Natural killer cell treated with Interleukin-12 subunit alpha and Interleukin-12 subunit beta and Interleukin-15 and Interleukin-18, amount 100 ng/mL, for 72 hours (primary cell): Measurements from ENCODE around the gene POLR1B. TPM values are rescaled to one million over a fixed set of nuclear protein-coding genes. Genes with fewer than 3 reads are reported as not detected.
"Not testable (repeated sequence)": the region's sequence is repeated elsewhere in the genome, so short reads cannot be mapped to it uniquely, and the experiment has no call there.

Source experiments
- ATAC-seq, 2 donors: fragments of 150-1000 bp; cut with Tn5 transposase in 1 of 2; sonication (Bioruptor Pico), chemical (Tn5 transposase) in 1 of 2; 2 replicates each; pipeline ENCODE4 v1.10.0; 2021
- DNase-seq: peaks from one replicate; pipeline ENCODE4 v3.0.0; 2022; ENCODE audit warnings: low spot score
- H3K27ac Mint-ChIP-seq, 2 donors: 1 replicate in 1 of 2; 2 replicates in 1 of 2; pipeline ENCODE4 v1.8.0; 2022; ENCODE audit warnings: mixed read lengths in 2 of 2, mild to moderate bottlenecking in 1 of 2, moderate library complexity in 1 of 2
- H3K27me3 Mint-ChIP-seq, 2 donors: 1 replicate in 1 of 2; 2 replicates in 1 of 2; pipeline ENCODE4 v1.8.0; 2022; ENCODE audit warnings: mixed read lengths in 2 of 2
- H3K36me3 Mint-ChIP-seq: one replicate; pipeline ENCODE4 v1.8.0; 2022; ENCODE audit warnings: mixed read lengths
- H3K4me1 Mint-ChIP-seq, 2 donors: 1 replicate in 1 of 2; 2 replicates in 1 of 2; pipeline ENCODE4 v1.8.0; 2022; ENCODE audit warnings: low read depth in 2 of 2, mixed read lengths in 2 of 2, mild to moderate bottlenecking in 1 of 2
- H3K4me3 Mint-ChIP-seq: one replicate; pipeline ENCODE4 v1.8.0; 2022; ENCODE audit warnings: mixed read lengths
- H3K9me3 Mint-ChIP-seq: 2 replicates; pipeline ENCODE4 v1.8.0; 2022; ENCODE audit warnings: mixed read lengths
- total RNA-seq, 2 donors: library from RNA; stranded (reverse); gene quantifications; one replicate each; pipeline ENCODE4 v1.2.3, GENCODE V29; 2022

Gene POLR1B
- total RNA-seq, 2 donors from 2014 or later: 42.6 to 89.3 TPM

GRCh38 chr2:112600634-112601033 lies 58.4 kb downstream of the POLR1B start:
- Mint-ChIP-seq H3K27ac (no peak overlapping the region), H3K36me3 (no peaks in the 10 kb centered on the region), H3K4me3 (no peak overlapping the region), H3K9me3 (no peaks in the 10 kb centered on the region), H3K4me1 (peaks cover 4 to 7% of the 10 kb centered on the region in 2 donors), H3K27me3 (no peaks in the 10 kb centered on the region)
- DNase-seq: no peak
- ATAC-seq: no peak

DNA sequence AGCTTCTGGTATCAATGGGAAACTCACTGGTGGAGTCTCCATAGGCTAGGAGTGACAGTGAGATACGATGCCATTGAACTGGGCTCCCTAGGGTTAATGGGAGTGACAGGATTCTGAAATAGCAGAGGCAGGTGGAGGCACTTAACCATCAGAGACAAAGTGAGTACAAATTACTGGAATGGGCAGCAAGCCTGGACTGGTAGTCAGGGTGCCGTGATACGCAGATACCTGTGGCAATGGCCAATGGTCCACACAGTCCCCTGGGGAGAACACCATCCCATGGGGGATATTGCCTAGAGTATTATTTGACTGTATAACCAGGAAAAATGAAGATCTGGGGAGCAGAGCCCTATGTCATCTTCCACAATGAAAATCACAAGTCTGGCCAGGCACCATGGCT lies 59.5 kb downstream of the POLR1B start:
- no peaks in the 10 kb centered on the region for H3K27me3 Mint-ChIP-seq
- ATAC-seq: no peak
- DNase-seq: no peak
- H3K36me3 Mint-ChIP-seq: no peaks in the 10 kb centered on the region
- peaks cover 7 to 11% of the 10 kb centered on the region in 2 donors for H3K4me1 Mint-ChIP-seq
- H3K4me3 Mint-ChIP-seq: no peak overlapping the region
- no peak overlapping the region for H3K27ac Mint-ChIP-seq
- H3K9me3 Mint-ChIP-seq: no peaks in the 10 kb centered on the region

DNA sequence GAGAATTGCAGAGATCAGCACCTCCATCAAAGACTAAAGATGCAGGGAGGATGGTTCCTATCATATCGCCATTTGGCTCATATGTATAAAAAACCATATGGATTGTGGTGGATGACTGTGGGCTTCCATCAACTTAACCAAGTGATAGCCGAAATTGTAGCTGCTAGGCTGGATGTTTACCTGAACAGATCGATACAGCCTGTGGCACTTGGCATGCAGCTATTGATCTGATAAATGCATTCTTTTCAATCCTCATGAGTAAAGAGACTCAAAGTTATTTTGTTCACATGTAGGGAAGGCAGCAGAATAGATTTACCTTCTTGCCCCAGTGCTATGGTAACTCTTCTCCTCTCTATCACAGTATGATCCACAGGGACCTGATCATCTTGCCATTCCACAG lies 60.7 kb downstream of the POLR1B start:
- Mint-ChIP-seq H3K27me3 (no peaks in the 10 kb centered on the region), H3K9me3 (no peaks in the 10 kb centered on the region), H3K27ac (no peak overlapping the region), H3K4me1 (peaks cover 7 to 11% of the 10 kb centered on the region in 2 donors), H3K4me3 (no peak overlapping the region), H3K36me3 (no peaks in the 10 kb centered on the region)
- ATAC-seq (no peak), DNase-seq (no peak)

DNA sequence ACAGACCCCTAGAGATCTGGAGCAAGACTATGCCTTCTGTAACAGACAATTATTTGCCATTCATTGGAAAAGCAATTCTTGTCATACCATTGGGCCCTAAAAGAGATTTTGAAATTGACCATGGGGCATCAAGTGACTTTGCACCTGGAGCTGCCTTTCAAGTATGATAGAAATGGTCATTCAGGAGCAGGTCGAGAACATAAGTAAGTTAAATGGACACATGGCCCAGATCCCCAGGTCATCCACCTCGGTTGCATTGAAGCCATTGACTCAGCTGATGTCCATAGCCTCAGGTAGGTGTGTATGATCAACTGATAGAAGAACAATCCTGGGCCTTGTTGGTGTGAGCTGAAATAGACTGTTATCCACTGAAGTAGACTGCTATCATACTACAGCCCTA lies 61.5 kb downstream of the POLR1B start:
- Mint-ChIP-seq H3K27ac (no peak overlapping the region), H3K27me3 (no peaks in the 10 kb centered on the region), H3K4me3 (no peak overlapping the region), H3K4me1 (peaks cover 7 to 11% of the 10 kb centered on the region in 2 donors), H3K9me3 (no peaks in the 10 kb centered on the region), H3K36me3 (no peaks in the 10 kb centered on the region)
- no peak for DNase-seq
- no peak for ATAC-seq

- no peaks in the 10 kb centered on the region for H3K9me3 Mint-ChIP-seq
- H3K4me1 Mint-ChIP-seq: peaks cover 4 to 10% of the 10 kb centered on the region in 2 donors
- DNase-seq (no peak), ATAC-seq (no peak)
- H3K4me3 Mint-ChIP-seq: no peak overlapping the region
- no peaks in the 10 kb centered on the region for H3K36me3 Mint-ChIP-seq
- H3K27ac Mint-ChIP-seq: no peak overlapping the region
- H3K27me3 Mint-ChIP-seq: no peaks in the 10 kb centered on the region
Measured at GRCh38 chr2:112604952-112605351, 62.7 kb downstream of the POLR1B start.

DNA sequence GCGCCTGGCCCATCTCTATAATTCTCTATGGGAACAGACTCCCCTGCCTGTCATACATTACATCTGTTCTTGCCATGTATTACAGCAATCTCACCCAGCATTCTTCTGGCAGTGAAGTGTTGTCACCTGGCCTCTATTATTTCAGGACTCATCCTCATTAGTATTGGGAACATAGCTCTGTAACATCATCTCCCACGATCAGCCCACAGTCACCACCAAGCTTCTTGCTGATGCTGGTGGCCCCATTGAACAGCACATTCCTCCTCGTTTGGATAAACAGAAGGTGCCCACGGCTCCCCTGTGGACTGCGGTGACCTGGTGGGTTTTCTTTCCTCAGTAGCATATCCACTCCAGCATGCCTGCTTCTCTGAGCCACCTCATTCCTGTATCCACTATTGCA lies 63.7 kb downstream of the POLR1B start:
- no peaks in the 10 kb centered on the region for H3K27me3 Mint-ChIP-seq
- ATAC-seq (no peak), DNase-seq (no peak)
- no peaks in the 10 kb centered on the region for H3K36me3 Mint-ChIP-seq
- no peak overlapping the region for H3K27ac Mint-ChIP-seq
- peaks cover 0 to 7% of the 10 kb centered on the region in 2 donors for H3K4me1 Mint-ChIP-seq
- no peak overlapping the region for H3K4me3 Mint-ChIP-seq
- H3K9me3 Mint-ChIP-seq: no peaks in the 10 kb centered on the region

DNA sequence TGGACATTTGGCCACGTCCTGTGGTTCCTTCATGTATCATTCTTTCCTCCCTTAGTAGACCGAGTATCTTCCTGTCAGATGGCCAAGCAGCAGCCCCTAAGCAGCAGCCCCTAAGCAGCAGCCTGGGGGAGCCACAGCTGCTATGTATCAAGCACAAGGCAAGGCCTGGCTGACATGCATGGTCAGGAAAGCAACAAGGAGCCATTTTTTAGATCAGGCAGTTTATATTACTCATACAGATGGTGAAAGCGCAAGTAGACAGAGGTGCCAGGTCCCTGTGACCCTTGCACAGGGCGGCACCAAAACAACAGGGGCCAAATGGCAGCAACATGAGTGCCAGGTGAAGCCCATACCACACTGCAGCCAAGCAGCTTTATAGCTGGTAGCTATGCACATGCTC lies 64.3 kb downstream of the POLR1B start:
- Mint-ChIP-seq H3K4me1 (peaks cover 0 to 7% of the 10 kb centered on the region in 2 donors), H3K4me3 (no peak overlapping the region), H3K36me3 (no peaks in the 10 kb centered on the region), H3K9me3 (no peaks in the 10 kb centered on the region), H3K27ac (peak overlapping the region in 1 of 2 donors; percentile 9), H3K27me3 (no peaks in the 10 kb centered on the region)
- DNase-seq (no peak), ATAC-seq (no peak)

GRCh38 chr2:112607680-112608438 lies 65.6 kb downstream of the POLR1B start:
- no peaks in the 10 kb centered on the region for H3K27me3 Mint-ChIP-seq
- H3K27ac Mint-ChIP-seq: peak overlapping the region in 1 of 2 donors; percentile 35
- ATAC-seq (no peak), DNase-seq (no peak)
- no peak overlapping the region for H3K4me3 Mint-ChIP-seq
- H3K36me3 Mint-ChIP-seq: no peaks in the 10 kb centered on the region
- H3K4me1 Mint-ChIP-seq: peaks cover 0 to 9% of the 10 kb centered on the region in 2 donors
- no peaks in the 10 kb centered on the region for H3K9me3 Mint-ChIP-seq

DNA sequence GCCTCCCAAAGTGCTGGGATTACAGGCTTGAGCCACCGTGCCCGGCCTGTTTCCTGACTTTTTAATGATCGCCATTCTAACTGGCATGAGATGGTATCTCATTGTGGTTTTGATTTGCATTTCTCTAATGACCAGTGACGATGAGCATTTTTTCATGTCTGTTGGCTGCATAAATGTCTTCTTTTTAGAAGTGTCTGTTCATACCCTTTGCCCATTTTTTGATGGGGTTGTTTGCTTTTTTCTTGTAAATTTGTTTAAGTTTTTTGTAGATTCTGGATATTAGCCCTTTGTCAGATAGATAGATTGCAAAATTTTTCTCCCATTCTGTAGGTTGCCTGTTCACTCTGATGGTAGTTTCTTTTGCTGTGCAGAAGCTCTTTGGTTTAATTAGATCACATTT lies 67.1 kb downstream of the POLR1B start:
- not testable (repeated sequence) for H3K27ac Mint-ChIP-seq, DNase-seq, H3K27me3 Mint-ChIP-seq, ATAC-seq, H3K36me3 Mint-ChIP-seq, H3K4me1 Mint-ChIP-seq, H3K4me3 Mint-ChIP-seq, H3K9me3 Mint-ChIP-seq

- H3K27ac Mint-ChIP-seq, DNase-seq, H3K36me3 Mint-ChIP-seq, H3K27me3 Mint-ChIP-seq, H3K4me3 Mint-ChIP-seq, H3K4me1 Mint-ChIP-seq, ATAC-seq, H3K9me3 Mint-ChIP-seq: not testable (repeated sequence)
Measured at GRCh38 chr2:112612283-112612682, 70.0 kb downstream of the POLR1B start.

DNA sequence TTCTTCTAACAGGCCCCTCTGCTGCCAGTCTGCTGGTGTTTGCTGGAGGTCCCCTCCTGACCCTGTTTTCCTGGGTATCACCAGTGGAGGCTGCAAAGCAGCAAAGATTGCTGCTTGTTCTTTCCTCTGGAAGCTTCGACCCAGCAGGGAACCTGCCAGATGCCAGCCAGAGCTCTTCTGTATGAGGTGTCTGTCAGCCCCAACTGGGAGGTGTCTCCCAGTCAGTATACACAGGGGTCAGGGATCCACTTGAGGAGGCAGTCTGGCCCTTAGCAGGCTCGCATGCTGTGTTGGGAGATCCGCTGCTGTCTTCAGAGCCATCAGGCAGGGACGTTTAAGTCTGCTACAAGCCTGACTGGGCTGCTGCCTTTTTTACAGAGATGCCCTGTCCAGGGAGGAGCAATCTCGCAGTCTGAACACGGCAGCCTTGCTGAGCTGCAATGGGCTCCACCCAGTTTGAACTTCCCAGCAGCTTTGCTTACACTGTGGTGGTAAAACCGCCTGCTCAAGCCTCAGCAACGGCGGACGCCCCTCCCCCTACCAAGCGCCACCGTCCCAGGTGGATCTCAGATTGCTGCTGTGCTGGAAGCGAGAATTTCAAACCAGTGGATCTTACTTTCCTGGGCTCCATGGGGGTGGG lies 72.1 kb downstream of the POLR1B start:
- Mint-ChIP-seq H3K9me3 (no peaks in the 10 kb centered on the region), H3K27ac (no peak overlapping the region), H3K4me1 (peaks cover 0 to 2% of the 10 kb centered on the region in 2 donors), H3K27me3 (no peaks in the 10 kb centered on the region), H3K36me3 (no peaks in the 10 kb centered on the region), H3K4me3 (no peak overlapping the region)
- DNase-seq (no peak), ATAC-seq (no peak)

- no peak for DNase-seq
- Mint-ChIP-seq H3K27me3 (no peaks in the 10 kb centered on the region), H3K27ac (no peak overlapping the region), H3K36me3 (no peaks in the 10 kb centered on the region), H3K9me3 (no peaks in the 10 kb centered on the region), H3K4me1 (peaks cover 0 to 2% of the 10 kb centered on the region in 2 donors), H3K4me3 (no peak overlapping the region)
- no peak for ATAC-seq
Measured at GRCh38 chr2:112615051-112615450, 72.8 kb downstream of the POLR1B start.

GRCh38 chr2:112615798-112616197 lies 73.5 kb downstream of the POLR1B start:
- not testable (repeated sequence) for H3K9me3 Mint-ChIP-seq, H3K27me3 Mint-ChIP-seq, H3K36me3 Mint-ChIP-seq, H3K27ac Mint-ChIP-seq, H3K4me1 Mint-ChIP-seq, ATAC-seq, DNase-seq, H3K4me3 Mint-ChIP-seq

GRCh38 chr2:112618383-112618782 lies 76.1 kb downstream of the POLR1B start:
- H3K4me1 Mint-ChIP-seq: peaks cover 0 to 5% of the 10 kb centered on the region in 2 donors
- ATAC-seq: no peak

More at GRCh38 chr2:112618383-112618782, 76.1 kb downstream of the POLR1B start:
- H3K27ac Mint-ChIP-seq: no peak overlapping the region
- no peaks in the 10 kb centered on the region for H3K36me3 Mint-ChIP-seq
- no peak overlapping the region for H3K4me3 Mint-ChIP-seq
- no peaks in the 10 kb centered on the region for H3K27me3 Mint-ChIP-seq
- no peaks in the 10 kb centered on the region for H3K9me3 Mint-ChIP-seq
- no peak for DNase-seq
